ENCODE results near the gene CSNK1D. TPM values are rescaled to one million over a fixed set of nuclear protein-coding genes. Genes with fewer than 3 reads are reported as not detected.

The CSNK1D gene
- total RNA-seq, 1 experiment from 2014 or later = 111 TPM

GRCh38 chr17:82224666-82225065 lies 48.8 kb downstream of the CSNK1D start:
- Mint-ChIP-seq H3K27me3 (ENCODE audit: low read depth) (peaks cover 37% of the 10 kb centered on the region), H3K36me3 (no peaks in the 10 kb centered on the region), H3K27ac (no peak overlapping the region), H3K9me3 (no peaks in the 10 kb centered on the region), H3K4me1 (no peaks in the 10 kb centered on the region), H3K4me3 (no peak overlapping the region)
- DNase-seq (ENCODE audit: low spot score) (no peak), ATAC-seq (no peak)
- POLR2A ChIA-PET = no interaction called here
- TF ChIP-seq FOXK1 (CRISPR knock-in tag; IDR thresholded peaks at IDR 0.05) = no peak
- TF ChIP-seq ZNF423 (CRISPR knock-in tag; IDR thresholded peaks at IDR 0.05) = no peak
- no peak for TF ChIP-seq CBFB (CRISPR knock-in tag; IDR thresholded peaks at IDR 0.05; ENCODE audit: low read depth)
- no peak for TF ChIP-seq ATF6 (CRISPR knock-in tag; IDR thresholded peaks at IDR 0.05)
- TF ChIP-seq NFYB (CRISPR knock-in tag; conservative IDR thresholded peaks at IDR 0.05; ENCODE audit: low read depth) = no peak
- TF ChIP-seq PRRX2 (CRISPR knock-in tag; IDR thresholded peaks at IDR 0.05) = no peak
- no peak for TF ChIP-seq ZNF671 (CRISPR knock-in tag; IDR thresholded peaks at IDR 0.05)
- no peak for TF ChIP-seq TP53 (CRISPR knock-in tag; IDR thresholded peaks at IDR 0.05)
- TF ChIP-seq CREM (CRISPR knock-in tag; IDR thresholded peaks at IDR 0.05) = no peak
- TF ChIP-seq ZNF263 (CRISPR knock-in tag; IDR thresholded peaks at IDR 0.05; ENCODE audit: low read depth) = no peak
- no peak for TF ChIP-seq ZNF512 (CRISPR knock-in tag; IDR thresholded peaks at IDR 0.05; ENCODE audit: borderline replicate concordance)
- CTCF ChIA-PET = no interaction called here

GRCh38 chr17:82223517-82223916 lies 50.0 kb downstream of the CSNK1D start:
- Mint-ChIP-seq H3K4me3 (no peak overlapping the region), H3K36me3 (no peaks in the 10 kb centered on the region), H3K27me3 (ENCODE audit: low read depth) (peaks cover 33% of the 10 kb centered on the region), H3K9me3 (no peaks in the 10 kb centered on the region), H3K27ac (no peak overlapping the region), H3K4me1 (no peaks in the 10 kb centered on the region)
- no peak for ATAC-seq
- ChIA-PET POLR2A (no interaction called here), CTCF (no interaction called here)
- TF ChIP-seq MLX (CRISPR knock-in tag; IDR thresholded peaks at IDR 0.05) (no peak), ZMAT4 (CRISPR knock-in tag; IDR thresholded peaks at IDR 0.05) (no peak), CDX4 (CRISPR knock-in tag; IDR thresholded peaks at IDR 0.05; ENCODE audit: borderline replicate concordance) (no peak), RELA (CRISPR knock-in tag; IDR thresholded peaks at IDR 0.05; ENCODE audit: borderline replicate concordance) (no peak), ZNF423 (CRISPR knock-in tag; IDR thresholded peaks at IDR 0.05) (no peak), ZBTB43 (CRISPR knock-in tag; IDR thresholded peaks at IDR 0.05) (no peak), E2F1 (CRISPR knock-in tag; IDR thresholded peaks at IDR 0.05) (no peak), ARID4B (CRISPR knock-in tag; IDR thresholded peaks at IDR 0.05; ENCODE audit: borderline replicate concordance) (no peak), ZNF121 (CRISPR knock-in tag; IDR thresholded peaks at IDR 0.05) (no peak), ATF6 (CRISPR knock-in tag; IDR thresholded peaks at IDR 0.05) (no peak), OVOL2 (CRISPR knock-in tag; IDR thresholded peaks at IDR 0.05; ENCODE audit: borderline replicate concordance) (no peak), GRHL2 (CRISPR knock-in tag; IDR thresholded peaks at IDR 0.05; ENCODE audit: insufficient replicate concordance, severe bottlenecking) (no peak), GABPB1 (CRISPR knock-in tag; IDR thresholded peaks at IDR 0.05) (no peak)
- no peak for DNase-seq (ENCODE audit: low spot score)
